KMS-11 (cell line): ENCODE results near the gene ZNF236.

Source experiments
- H2AFZ ChIP-seq: fragments of 200-600 bp; sonication (generic); 2 replicates; pipeline ENCODE4 v1.6.1; 2016; ENCODE audit warnings: antibody characterized with exemption, mixed run types, low read depth
- H3K27ac ChIP-seq: fragments of 200-600 bp; sonication (generic); 2 replicates; pipeline ENCODE4 v1.6.1; 2016; ENCODE audit warnings: mild to moderate bottlenecking, mixed run types
- H3K27me3 ChIP-seq: fragments of 200-600 bp; sonication (generic); 2 replicates; pipeline ENCODE4 v1.6.1; 2017; ENCODE audit warnings: mild to moderate bottlenecking, low read depth, mixed run types, moderate library complexity; ENCODE audit not compliant: insufficient read depth
- H3K36me3 ChIP-seq: fragments of 200-600 bp; sonication (generic); 2 replicates; pipeline ENCODE4 v1.6.1; 2017; ENCODE audit warnings: mild to moderate bottlenecking, mixed run types; ENCODE audit not compliant: insufficient read depth
- H3K4me1 ChIP-seq: fragments of 200-600 bp; sonication (generic); 2 replicates; pipeline ENCODE4 v1.6.1; 2016; ENCODE audit warnings: mild to moderate bottlenecking, low read depth, mixed run types; ENCODE audit not compliant: poor library complexity, severe bottlenecking
- H3K4me2 ChIP-seq: fragments of 200-600 bp; sonication (generic); 2 replicates; pipeline ENCODE4 v1.7.0; 2016; ENCODE audit warnings: mild to moderate bottlenecking, mixed run types
- H3K4me3 ChIP-seq: fragments of 200-600 bp; sonication (generic); IDR thresholded peaks from 2 replicates; pipeline ENCODE4 v1.6.1; 2017; ENCODE audit warnings: low read depth, low read length, mixed read lengths; ENCODE audit not compliant: insufficient read depth
- H3K79me2 ChIP-seq: fragments of 200-600 bp; sonication (generic); 2 replicates; pipeline ENCODE4 v1.6.1; 2016; ENCODE audit warnings: low read depth, mixed run types; ENCODE audit not compliant: insufficient read depth
- H3K9ac ChIP-seq: fragments of 200-600 bp; sonication (generic); 2 replicates; pipeline ENCODE4 v1.6.1; 2016; ENCODE audit warnings: mild to moderate bottlenecking, mixed run types
- H4K20me1 ChIP-seq: fragments of 200-600 bp; sonication (generic); 2 replicates; pipeline ENCODE4 v1.6.1; 2016; ENCODE audit warnings: mild to moderate bottlenecking, mixed run types; ENCODE audit not compliant: insufficient read depth
- CTCF ChIP-seq: fragments of 200-600 bp; sonication (generic); conservative IDR thresholded peaks from 2 replicates; pipeline ENCODE4 v1.6.1; 2017; ENCODE audit warnings: low read depth, mild to moderate bottlenecking, antibody characterized with exemption, low read length, moderate library complexity, mixed read lengths

ZNF236 gene

GRCh38 chr18:77019641-77020040 lies 197.3 kb downstream of the ZNF236 start:
- H4K20me1 ChIP-seq, result no peaks in the 10 kb centered on the region
- H3K4me2 ChIP-seq, result no peak overlapping the region
- H3K36me3 ChIP-seq, result no peaks in the 10 kb centered on the region
- no peaks in the 10 kb centered on the region for H3K4me1 ChIP-seq
- H3K27ac ChIP-seq, result no peak overlapping the region
- H3K9ac ChIP-seq, result no peak overlapping the region
- TF ChIP-seq CTCF, result no peak
- no peaks in the 10 kb centered on the region for H3K27me3 ChIP-seq
- H2AFZ ChIP-seq, result no peak overlapping the region
- H3K79me2 ChIP-seq, result no peaks in the 10 kb centered on the region
- no peak overlapping the region for H3K4me3 ChIP-seq
